Activated naive CD4-positive, alpha-beta T cell treated with anti-CD3 and anti-CD28 coated beads, Interleukin-2, amount 10 ng/mL, durations not matched to agents 7 days and 5 days (primary cell): ENCODE data around the gene CHADL.

Experiments
- CTCF ChIA-PET: fragments of 350-600 bp; sonication (Branson Sonifier 250); formaldehyde crosslinking; loops from one replicate; lab custom pipeline; 2021; ENCODE audit warnings: antibody characterized with exemption; lab: Charles Lee
- DNase-seq: peaks from one replicate; pipeline ENCODE4 v3.0.0-alpha.2; 2020
- H3K27ac Mint-ChIP-seq: one replicate; pipeline ENCODE4 v1.8.0; 2021; ENCODE audit warnings: mild to moderate bottlenecking, moderate library complexity, mixed read lengths
- H3K27me3 Mint-ChIP-seq: one replicate; pipeline ENCODE4 v1.8.0; 2021; ENCODE audit warnings: mild to moderate bottlenecking, mixed read lengths
- H3K36me3 Mint-ChIP-seq: one replicate; pipeline ENCODE4 v1.8.0; 2021; ENCODE audit warnings: mixed read lengths
- H3K4me1 Mint-ChIP-seq: one replicate; pipeline ENCODE4 v1.8.0; 2021; ENCODE audit warnings: mixed read lengths
- H3K4me3 Mint-ChIP-seq: one replicate; pipeline ENCODE4 v1.8.0; 2021; ENCODE audit warnings: mild to moderate bottlenecking, moderate library complexity, mixed read lengths
- H3K9me3 Mint-ChIP-seq: one replicate; pipeline ENCODE4 v1.8.0; 2021; ENCODE audit warnings: mixed read lengths

Gene CHADL

DNA sequence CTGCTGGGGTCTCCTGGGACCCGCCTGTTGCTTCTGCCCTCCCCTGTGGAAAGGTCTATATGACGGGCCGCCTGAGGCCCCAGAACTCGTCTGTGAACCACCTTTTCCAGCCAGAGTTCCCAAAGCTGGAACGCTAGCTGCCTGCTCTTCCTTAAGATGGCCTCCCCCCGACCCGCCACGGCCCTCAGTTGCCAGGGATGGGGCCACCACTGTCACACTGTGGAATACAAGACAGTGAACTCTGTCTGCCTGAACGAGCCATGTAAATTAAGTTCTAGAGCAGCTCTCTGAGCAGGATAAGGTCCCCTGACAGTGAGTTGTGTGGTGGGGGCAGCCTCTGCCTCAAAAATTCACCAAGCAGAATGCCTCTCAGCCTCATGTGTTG lies 10.3 kb downstream of the CHADL start:
- Mint-ChIP-seq H3K27me3 (no peaks in the 10 kb centered on the region), H3K4me3 (no peak overlapping the region), H3K36me3 (peaks cover 13% of the 10 kb centered on the region), H3K9me3 (no peaks in the 10 kb centered on the region), H3K4me1 (no peaks in the 10 kb centered on the region), H3K27ac (no peak overlapping the region)
- CTCF ChIA-PET = no interaction called here
- DNase-seq = no peak

DNA sequence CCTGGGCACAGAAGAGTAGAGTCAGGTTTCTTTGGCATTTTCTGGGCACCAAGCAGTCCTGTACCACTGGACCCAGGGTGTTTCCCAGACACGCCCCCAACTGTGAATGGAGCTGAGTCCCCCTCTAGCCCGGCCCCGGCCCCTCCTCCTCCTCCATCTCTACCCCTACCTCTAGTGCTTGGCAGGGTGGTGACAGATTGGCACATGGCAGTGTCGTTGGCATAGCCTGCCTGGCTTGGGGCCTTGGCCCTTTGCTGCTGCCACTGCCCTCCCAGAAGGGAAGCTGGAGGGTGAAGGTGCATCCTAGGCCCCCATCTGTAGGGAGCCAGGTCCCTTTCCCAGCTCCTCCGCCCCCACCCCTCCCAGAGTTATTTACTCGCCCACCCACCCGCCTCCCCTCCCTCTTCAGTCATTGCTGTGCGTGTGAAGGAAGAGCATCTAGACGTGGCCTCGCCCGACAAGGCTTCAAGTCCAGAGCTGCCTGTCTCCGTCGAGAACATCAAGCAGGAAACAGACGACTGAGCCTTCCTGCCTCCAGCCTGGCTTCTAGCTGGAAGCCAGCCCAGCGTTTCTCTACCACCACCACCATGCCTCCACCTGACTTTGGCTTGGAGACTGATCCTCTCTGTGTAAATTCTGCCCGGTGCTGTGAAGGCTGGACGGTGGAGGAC lies 10.9 kb downstream of the CHADL start:
- Mint-ChIP-seq H3K27ac (no peak overlapping the region), H3K36me3 (peaks cover 13% of the 10 kb centered on the region), H3K9me3 (no peaks in the 10 kb centered on the region), H3K27me3 (no peaks in the 10 kb centered on the region), H3K4me3 (no peak overlapping the region), H3K4me1 (no peaks in the 10 kb centered on the region)
- CTCF ChIA-PET = no interaction called here
- DNase-seq = no peak

DNA sequence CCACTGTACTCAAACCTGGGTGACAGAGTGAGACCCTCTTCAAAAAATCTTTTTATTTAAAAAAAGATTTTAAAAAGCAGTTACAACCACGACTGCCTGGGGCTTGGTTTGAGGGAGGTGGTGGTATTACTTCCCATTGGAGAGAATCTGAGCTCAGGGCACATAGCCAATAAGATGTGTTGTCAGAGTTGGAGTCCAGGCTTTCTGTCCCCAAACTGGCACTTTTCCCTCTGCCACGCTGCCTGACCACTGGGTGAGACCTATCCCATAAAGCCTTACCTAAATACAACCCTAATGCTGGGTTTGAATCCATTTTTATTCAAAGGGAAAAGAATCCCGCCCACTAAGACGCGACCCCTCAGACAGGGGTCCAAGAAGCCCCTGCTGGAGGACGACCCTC lies 11.5 kb downstream of the CHADL start:
- H3K4me3 Mint-ChIP-seq = no peak overlapping the region
- CTCF ChIA-PET = interaction anchor here (1.0 kb wide), 1 partner anchor 9 kb away, joined by 3 read pairs; no protein-coding TSS in a partner anchor
- no peaks in the 10 kb centered on the region for H3K9me3 Mint-ChIP-seq
- H3K4me1 Mint-ChIP-seq = no peaks in the 10 kb centered on the region
- DNase-seq = no peak
- H3K27ac Mint-ChIP-seq = no peak overlapping the region
- H3K27me3 Mint-ChIP-seq = no peaks in the 10 kb centered on the region
- H3K36me3 Mint-ChIP-seq = peaks cover 13% of the 10 kb centered on the region

DNA sequence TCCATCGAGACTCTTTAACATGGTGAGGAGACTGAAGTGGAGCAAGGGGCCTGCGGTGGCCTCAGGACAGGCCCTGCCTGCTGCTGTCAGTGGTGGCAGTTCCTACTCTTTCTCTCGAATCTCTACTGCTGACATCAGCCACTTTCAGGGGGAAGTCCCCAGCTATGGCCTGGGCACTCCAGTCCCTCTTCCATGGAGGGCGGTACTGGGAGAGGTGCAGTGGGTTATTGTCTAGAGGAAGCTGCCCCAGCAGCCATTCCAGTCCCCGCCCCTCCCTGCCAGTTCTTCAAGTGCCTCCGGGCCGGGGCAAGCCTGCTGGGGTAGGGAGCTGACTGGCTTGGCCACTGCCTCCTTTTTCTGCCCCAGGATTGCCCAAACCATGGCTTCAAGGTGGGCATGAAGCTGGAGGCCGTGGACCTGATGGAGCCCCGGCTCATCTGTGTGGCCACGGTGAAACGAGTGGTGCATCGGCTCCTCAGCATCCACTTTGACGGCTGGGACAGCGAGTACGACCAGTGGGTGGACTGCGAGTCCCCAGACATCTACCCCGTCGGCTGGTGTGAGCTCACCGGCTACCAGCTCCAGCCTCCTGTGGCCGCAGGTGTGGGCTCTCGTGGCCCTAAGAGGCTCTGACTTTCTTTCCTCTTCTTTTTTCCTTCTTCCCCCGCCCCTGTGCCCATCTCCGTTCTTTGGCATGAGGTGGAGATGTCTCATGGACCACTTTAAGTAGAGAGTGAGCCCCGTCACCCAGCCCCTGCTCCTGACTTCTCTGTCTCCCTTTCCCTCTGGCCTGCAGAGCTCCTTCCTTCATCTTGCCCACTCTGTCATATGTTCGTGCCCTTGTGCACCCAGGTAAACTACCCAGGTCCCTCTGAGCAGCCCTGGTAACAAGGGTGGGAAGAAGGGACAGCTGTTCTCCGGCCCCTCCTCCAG lies 13.7 kb downstream of the CHADL start:
- DNase-seq = no peak
- Mint-ChIP-seq H3K36me3 (peaks cover 16% of the 10 kb centered on the region), H3K27me3 (no peaks in the 10 kb centered on the region), H3K27ac (no peak overlapping the region), H3K9me3 (no peaks in the 10 kb centered on the region), H3K4me1 (no peaks in the 10 kb centered on the region), H3K4me3 (no peak overlapping the region)
- CTCF ChIA-PET = interaction anchor here (1.2 kb wide), 1 partner anchor 11 kb away, joined by 4 read pairs; no protein-coding TSS in a partner anchor

DNA sequence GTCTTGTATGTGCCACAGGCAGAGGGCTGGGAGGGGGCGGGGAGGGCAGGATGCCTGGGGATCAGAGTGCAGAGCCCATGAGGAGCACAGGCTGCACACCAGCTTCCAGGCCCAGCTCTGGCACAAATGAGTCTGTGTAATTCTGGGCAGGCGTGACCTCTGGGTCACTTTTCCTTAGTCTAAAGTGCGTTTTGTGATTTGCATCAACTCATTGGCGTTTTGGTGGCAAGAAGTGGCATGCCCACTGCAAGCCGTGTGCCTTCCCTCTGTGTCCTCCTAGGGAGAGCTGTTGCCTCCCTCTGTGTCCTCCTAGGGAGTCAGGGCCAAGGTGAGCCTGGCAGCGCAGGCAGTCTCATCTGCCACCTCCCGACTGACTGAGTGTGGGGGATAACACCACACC lies 17.2 kb downstream of the CHADL start:
- no peak overlapping the region for H3K4me3 Mint-ChIP-seq
- no peaks in the 10 kb centered on the region for H3K9me3 Mint-ChIP-seq
- CTCF ChIA-PET = interaction anchor here (2.2 kb wide), 1 partner anchor 14 kb away, joined by 6 read pairs; no protein-coding TSS in a partner anchor
- peaks cover 23% of the 10 kb centered on the region for H3K36me3 Mint-ChIP-seq
- no peak for DNase-seq
- H3K27me3 Mint-ChIP-seq = no peaks in the 10 kb centered on the region
- no peak overlapping the region for H3K27ac Mint-ChIP-seq
- H3K4me1 Mint-ChIP-seq = peaks cover 3% of the 10 kb centered on the region

DNA sequence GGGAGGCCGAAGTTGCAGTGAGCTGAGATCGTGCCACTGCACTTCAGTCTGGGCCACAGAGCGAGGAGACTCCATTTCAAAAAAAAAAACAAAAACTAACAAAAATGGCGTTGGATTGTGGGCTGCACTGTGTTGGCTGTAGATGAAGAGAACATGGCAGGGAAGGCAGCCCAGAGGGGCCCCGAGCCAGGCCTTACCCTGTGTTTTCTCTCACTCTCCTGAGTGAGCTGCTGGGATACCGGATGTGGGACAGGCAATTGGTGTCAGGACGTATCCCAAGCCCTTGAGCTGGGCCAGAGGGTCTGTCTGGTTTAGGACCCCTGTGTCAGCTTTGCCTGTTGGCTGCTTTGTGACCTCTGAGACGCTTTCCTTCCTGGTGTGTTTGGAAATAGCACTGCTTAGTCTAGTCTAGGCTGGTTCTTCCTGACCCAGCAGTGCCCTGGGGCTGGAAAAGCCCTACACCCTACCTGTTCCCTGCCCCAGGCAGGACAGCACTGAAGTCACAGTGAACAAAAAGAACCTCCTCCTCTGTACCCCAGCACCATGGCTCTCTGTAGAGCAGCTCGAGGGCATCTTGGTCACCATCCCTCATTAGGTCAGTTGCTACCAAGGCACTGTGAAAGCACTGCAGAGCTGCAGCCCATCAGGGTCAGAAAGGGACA lies 17.8 kb downstream of the CHADL start:
- H3K4me1 Mint-ChIP-seq = peaks cover 4% of the 10 kb centered on the region
- H3K4me3 Mint-ChIP-seq = no peak overlapping the region
- H3K36me3 Mint-ChIP-seq = peaks cover 23% of the 10 kb centered on the region
- CTCF ChIA-PET = interaction anchor here (2.2 kb wide), 1 partner anchor 14 kb away, joined by 6 read pairs; no protein-coding TSS in a partner anchor
- DNase-seq = no peak
- H3K9me3 Mint-ChIP-seq = no peaks in the 10 kb centered on the region
- H3K27ac Mint-ChIP-seq = no peak overlapping the region
- H3K27me3 Mint-ChIP-seq = no peaks in the 10 kb centered on the region

DNA sequence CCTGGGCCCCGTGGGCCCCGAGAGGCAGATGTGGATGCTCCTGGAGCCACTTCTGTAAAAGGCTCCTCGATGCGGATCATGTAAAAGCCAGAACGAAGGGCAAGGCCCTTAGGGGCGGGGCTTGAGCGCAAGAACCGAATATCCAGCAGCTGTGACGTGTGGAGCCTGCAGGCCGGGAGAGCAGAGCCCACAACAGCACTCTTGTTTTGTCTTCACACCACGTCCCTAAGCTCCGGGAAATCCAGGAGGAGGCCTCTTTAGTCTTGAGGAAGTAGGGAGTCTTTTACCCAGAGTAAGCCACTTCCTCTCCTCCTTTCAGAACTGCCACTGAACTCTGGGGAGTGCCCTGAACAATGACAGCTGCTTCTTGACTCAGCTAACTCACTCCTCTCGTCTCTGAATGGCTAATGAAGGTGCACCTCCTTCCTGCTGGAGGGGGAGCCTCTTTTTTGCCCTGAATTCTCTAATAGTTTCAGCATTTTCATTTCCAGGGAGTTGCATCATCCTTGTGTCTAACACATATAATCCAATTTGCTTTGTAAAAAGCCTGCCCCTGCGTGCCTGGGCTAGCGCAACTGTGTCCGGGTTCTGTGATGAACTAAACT lies 23.1 kb downstream of the CHADL start:
- Mint-ChIP-seq H3K27me3 (no peaks in the 10 kb centered on the region), H3K27ac (peak overlapping the region; percentile 78), H3K4me3 (peak overlapping the region; percentile 38), H3K9me3 (no peaks in the 10 kb centered on the region), H3K4me1 (peaks cover 31% of the 10 kb centered on the region), H3K36me3 (peaks cover 40% of the 10 kb centered on the region)
- peak; percentile 72 for DNase-seq
- CTCF ChIA-PET = interaction anchor here (1.1 to 2.9 kb wide), 4 partner anchors 20 to 295 kb away, joined by 3 to 11 read pairs (median 7); no protein-coding TSS in a partner anchor

DNA sequence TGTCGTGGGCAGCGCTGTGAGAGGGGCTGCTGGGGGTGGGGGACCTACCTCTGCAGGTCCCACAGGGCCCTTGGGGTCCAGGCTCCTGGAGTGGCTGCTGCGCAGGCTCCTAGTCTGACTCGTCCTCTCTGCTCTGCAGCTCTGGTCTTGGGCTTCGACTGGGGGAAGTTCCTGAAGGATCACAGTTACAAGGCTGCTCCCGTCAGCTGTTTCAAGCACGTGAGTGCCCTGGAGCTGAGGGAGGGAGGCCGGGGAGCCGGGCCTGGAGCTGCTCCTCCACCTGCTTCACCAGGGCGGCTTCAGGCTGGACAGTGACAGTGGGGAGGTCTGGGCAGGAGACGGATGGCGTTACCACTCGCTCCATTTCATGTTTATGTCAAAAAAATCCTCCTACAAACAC lies 23.7 kb downstream of the CHADL start:
- CTCF ChIA-PET = interaction anchor here (0.7 to 2.9 kb wide), 5 partner anchors 10 to 295 kb away, joined by 3 to 11 read pairs (median 3); no protein-coding TSS in a partner anchor
- Mint-ChIP-seq H3K9me3 (no peaks in the 10 kb centered on the region), H3K4me3 (peak overlapping the region; percentile 38), H3K27ac (peak overlapping the region; percentile 78), H3K36me3 (peaks cover 42% of the 10 kb centered on the region), H3K4me1 (peaks cover 31% of the 10 kb centered on the region), H3K27me3 (no peaks in the 10 kb centered on the region)
- DNase-seq = no peak

DNA sequence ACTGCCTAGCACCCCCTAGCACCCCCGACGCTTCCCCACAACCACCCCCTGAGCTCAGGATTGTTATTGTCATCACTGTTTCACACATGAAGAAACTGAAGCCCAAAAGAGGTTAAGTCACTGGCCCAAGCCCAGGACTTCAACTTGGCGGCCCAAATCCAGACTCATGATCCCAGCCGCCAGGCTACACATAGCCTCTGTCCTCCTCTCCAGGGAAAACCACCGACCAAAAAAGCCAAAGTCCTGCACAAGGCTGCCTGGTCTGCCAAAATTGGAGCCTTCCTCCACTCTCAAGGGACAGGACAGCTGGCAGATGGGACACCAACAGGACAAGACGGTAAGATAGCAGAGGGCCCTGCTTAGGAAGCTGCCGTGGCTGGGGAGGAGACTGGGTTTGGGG lies 24.8 kb downstream of the CHADL start:
- CTCF ChIA-PET = interaction anchor here (1.2 to 2.5 kb wide), 2 partner anchors 9 to 22 kb away, joined by 3 to 11 read pairs; no protein-coding TSS in a partner anchor
- peak overlapping the region; percentile 31 for H3K4me3 Mint-ChIP-seq
- peak overlapping the region; percentile 78 for H3K27ac Mint-ChIP-seq
- no peaks in the 10 kb centered on the region for H3K27me3 Mint-ChIP-seq
- peaks cover 37% of the 10 kb centered on the region for H3K36me3 Mint-ChIP-seq
- DNase-seq = no peak
- H3K9me3 Mint-ChIP-seq = no peaks in the 10 kb centered on the region
- H3K4me1 Mint-ChIP-seq = peaks cover 31% of the 10 kb centered on the region

DNA sequence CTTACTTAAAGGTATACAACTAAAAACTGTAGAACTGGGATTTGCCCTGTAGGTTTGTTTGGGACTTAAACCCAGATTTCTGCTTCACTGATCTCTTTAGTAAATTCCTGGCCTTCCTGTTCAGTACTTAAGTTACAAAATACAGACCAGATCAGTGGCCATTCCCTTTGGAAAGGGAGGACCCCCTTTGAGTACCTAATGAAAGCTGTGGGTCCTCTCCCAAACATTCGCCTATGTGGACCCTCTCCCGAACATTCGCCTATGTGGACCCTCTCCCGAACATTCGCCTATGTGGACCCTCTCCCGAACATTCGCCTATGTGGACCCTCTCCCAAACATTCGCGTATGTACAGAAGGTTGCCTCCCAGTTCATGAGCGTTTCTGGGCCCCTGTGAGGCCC lies 25.3 kb downstream of the CHADL start:
- H3K4me3 Mint-ChIP-seq = no peak overlapping the region
- no peak for DNase-seq
- no peaks in the 10 kb centered on the region for H3K27me3 Mint-ChIP-seq
- peaks cover 31% of the 10 kb centered on the region for H3K4me1 Mint-ChIP-seq
- peaks cover 42% of the 10 kb centered on the region for H3K36me3 Mint-ChIP-seq
- H3K9me3 Mint-ChIP-seq = no peaks in the 10 kb centered on the region
- no peak overlapping the region for H3K27ac Mint-ChIP-seq
- CTCF ChIA-PET = interaction anchor here (0.6 to 2.5 kb wide), 3 partner anchors 9 to 22 kb away, joined by 3 to 11 read pairs (median 3); no protein-coding TSS in a partner anchor

DNA sequence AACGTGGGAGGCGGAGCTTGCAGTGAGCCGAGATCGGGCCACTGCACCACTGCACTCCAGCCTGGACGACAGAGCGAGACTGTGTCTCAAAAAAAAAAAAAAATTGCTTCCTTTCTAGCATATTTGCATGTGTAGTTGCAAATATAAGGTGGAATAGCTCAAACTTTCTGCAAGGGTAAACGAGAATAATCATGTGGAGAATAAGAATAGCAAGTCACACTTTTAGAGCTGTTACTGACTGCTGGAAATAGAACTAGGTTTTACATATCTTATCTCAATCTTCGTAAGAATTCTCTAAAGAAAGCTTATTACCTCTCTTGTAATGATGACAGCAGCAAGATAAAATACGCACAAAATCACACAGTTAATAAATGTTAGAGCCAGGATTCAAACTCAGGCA lies 34.0 kb downstream of the CHADL start:
- Mint-ChIP-seq H3K9me3 (no peaks in the 10 kb centered on the region), H3K27ac (peak overlapping the region; percentile 60), H3K36me3 (peaks cover 13% of the 10 kb centered on the region), H3K27me3 (peaks cover 34% of the 10 kb centered on the region), H3K4me3 (peak overlapping the region; percentile 66), H3K4me1 (peaks cover 29% of the 10 kb centered on the region)
- CTCF ChIA-PET = interaction anchor here (0.6 to 1.4 kb wide), 3 partner anchors 9 to 284 kb away, joined by 3 to 6 read pairs (median 3); no protein-coding TSS in a partner anchor
- no peak for DNase-seq

DNA sequence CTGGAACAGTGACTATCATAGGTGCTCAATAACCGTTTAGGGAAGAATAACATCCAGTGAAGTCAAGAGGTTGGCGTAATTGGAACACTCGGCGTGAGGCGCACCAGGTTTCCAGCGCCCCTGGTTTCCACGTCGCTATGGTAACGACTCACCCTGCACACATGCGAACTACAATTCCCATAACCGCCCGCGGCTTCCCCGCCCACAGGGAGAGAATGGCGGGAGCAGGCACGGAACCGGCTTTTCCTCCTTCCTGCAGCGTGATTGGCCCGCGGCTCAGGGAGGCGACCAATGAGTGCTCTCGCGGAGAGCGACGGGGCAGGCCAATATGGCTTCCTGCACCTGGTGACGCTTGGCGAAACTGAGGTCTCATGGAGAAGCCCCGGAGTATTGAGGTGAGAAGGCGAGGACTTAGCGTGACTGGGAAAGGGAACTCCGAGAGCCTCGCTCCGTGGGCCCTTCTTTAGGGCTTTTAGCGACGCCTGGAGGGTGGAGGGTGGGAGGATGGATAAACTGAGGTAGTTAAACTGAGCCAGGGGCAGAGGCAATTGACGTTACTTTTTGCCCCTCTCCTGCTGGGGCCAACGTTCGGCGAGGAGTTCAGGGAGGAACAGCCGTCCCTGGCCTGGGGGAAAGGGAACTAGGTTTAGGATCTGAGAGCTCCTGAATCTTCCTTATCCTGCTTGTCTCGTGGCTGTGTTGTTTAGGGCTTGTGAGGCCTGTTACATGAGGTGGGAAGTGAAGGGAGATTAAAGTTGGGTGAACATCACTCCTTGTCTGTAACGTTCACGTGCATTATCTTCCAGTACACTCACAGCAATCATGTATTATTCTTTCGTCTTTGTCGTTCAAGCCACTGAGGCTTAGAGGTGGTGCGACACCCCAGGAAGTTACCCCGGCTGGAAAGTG lies 35.5 kb downstream of the CHADL start, which contains the start of gene L3MBTL2:
Gene L3MBTL2, plus strand, starts transcription at position 321 of the 909 bp plus-strand sequence. Its CDS starts 51 bp downstream, at position 372.
- Mint-ChIP-seq H3K9me3 (no peaks in the 10 kb centered on the region), H3K27me3 (peaks cover 46% of the 10 kb centered on the region), H3K4me1 (peaks cover 29% of the 10 kb centered on the region), H3K4me3 (peak within 1 kb of the TSS; percentile 80), H3K36me3 (peaks cover 8% of the 10 kb centered on the region), H3K27ac (peak within 1 kb of the TSS; percentile 84)
- CTCF ChIA-PET = no interaction called here
- peak; percentile 100 for DNase-seq
